Astrocyte of the spinal cord (primary cell): ENCODE results near the gene ECE2.

Experiments
- DNase-seq: peaks from one replicate; pipeline ENCODE4 v3.0.0; 2011; ENCODE audit warnings: low read depth, low spot score
- H3K4me3 ChIP-seq: 2 replicates; pipeline ENCODE4 v1.5.1; 2011; ENCODE audit warnings: low read depth, mild to moderate bottlenecking, low read length, moderate library complexity
- in situ Hi-C: cut with HindIII; loops from 2 replicates; pipeline ENCODE4 v1.10.0; 2017; ENCODE audit warnings: low sequenced_read_pairs
- TF ChIP-seq, protein P1 (sequence below): IDR thresholded peaks from 2 replicates; pipeline ENCODE4 v1.5.1; 2012; ENCODE audit warnings: low read depth, mild to moderate bottlenecking, low read length, inconsistent platforms

ECE2 gene

DNA sequence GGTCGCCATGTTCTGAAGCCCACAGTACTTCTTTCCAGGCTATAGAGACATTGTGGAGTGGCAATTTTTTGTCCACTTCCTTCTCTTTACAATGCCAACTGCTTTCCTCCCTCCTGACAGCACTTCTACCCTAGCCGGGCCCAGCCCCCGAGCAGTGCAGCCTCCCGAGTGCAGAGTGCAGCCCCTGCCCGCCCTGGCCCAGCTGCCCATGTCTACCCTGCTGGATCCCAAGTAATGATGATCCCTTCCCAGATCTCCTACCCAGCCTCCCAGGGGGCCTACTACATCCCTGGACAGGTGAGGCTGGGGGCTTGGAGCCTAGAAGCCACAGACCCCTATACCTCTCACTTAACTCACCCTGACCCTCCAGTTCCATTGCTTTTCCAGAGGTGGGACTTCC is 41.4 kb downstream of the ECE2 start:
- in situ Hi-C loops, result no loop called here
- peak overlapping the region; percentile 95 for H3K4me3 ChIP-seq
- no peak for DNase-seq
- TF ChIP-seq, protein P1, sequence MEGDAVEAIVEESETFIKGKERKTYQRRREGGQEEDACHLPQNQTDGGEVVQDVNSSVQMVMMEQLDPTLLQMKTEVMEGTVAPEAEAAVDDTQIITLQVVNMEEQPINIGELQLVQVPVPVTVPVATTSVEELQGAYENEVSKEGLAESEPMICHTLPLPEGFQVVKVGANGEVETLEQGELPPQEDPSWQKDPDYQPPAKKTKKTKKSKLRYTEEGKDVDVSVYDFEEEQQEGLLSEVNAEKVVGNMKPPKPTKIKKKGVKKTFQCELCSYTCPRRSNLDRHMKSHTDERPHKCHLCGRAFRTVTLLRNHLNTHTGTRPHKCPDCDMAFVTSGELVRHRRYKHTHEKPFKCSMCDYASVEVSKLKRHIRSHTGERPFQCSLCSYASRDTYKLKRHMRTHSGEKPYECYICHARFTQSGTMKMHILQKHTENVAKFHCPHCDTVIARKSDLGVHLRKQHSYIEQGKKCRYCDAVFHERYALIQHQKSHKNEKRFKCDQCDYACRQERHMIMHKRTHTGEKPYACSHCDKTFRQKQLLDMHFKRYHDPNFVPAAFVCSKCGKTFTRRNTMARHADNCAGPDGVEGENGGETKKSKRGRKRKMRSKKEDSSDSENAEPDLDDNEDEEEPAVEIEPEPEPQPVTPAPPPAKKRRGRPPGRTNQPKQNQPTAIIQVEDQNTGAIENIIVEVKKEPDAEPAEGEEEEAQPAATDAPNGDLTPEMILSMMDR, result no peak

DNA sequence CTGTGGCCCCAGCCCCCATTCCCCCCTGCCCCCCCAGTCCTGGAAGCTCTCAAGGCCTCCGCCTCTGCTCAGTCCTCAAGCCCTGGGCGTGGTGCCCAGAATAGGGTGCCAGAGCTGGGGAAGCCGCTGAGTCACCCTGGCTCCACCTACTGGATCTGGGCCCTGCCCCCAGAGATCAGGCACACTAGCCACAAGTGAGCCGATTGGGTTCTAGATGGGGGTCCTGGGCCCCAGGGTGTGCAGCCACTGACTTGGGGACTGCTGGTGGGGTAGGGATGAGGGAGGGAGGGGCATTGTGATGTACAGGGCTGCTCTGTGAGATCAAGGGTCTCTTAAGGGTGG is 44.3 kb downstream of the ECE2 start:
- DNase-seq, result peak; percentile 97
- no peak overlapping the region for H3K4me3 ChIP-seq
- TF ChIP-seq, protein P1, result no peak
- in situ Hi-C loops, result no loop called here

DNA sequence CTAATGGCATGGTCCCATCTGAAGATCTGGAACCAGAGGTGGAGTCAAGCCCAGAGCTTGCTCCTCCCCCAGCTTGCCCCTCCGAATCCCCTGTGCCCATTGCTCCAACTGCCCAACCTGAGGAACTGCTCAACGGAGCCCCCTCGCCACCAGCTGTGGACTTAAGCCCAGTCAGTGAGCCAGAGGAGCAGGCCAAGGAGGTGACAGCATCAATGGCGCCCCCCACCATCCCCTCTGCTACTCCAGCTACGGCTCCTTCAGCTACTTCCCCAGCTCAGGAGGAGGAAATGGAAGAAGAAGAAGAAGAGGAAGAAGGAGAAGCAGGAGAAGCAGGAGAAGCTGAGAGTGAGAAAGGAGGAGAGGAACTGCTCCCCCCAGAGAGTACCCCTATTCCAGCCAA is 45.8 kb downstream of the ECE2 start:
- H3K4me3 ChIP-seq, result no peak overlapping the region
- in situ Hi-C loops, result no loop called here
- TF ChIP-seq, protein P1, result no peak
- no peak for DNase-seq

DNA sequence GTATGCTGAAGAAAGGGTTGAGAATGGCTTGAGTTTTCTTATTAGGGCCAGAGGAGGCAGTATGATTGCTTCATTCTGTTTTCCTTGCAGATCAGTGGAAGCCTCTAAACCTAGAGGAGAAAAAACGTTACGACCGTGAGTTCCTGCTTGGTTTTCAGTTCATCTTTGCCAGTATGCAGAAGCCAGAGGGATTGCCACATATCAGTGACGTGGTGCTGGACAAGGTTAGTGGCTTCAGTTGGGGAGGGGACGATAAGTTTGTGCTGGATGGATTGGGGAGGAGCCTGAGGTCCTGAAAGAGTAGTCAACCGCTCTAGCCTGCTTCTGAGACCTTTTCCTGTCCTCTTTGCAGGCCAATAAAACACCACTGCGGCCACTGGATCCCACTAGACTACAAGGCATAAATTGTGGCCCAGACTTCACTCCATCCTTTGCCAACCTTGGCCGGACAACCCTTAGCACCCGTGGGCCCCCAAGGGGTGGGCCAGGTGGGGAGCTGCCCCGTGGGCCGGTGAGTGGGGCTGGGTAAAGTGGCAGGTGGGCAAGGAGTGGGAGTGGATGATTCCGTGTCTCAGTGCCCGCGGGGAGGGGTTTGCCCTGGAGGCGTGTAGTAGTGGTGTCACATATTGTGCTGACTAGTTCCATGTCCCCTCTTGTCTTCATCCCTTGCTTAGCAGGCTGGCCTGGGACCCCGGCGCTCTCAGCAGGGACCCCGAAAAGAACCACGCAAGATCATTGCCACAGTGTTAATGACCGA is 47.1 kb downstream of the ECE2 start:
- no peak overlapping the region for H3K4me3 ChIP-seq
- no peak for DNase-seq
- in situ Hi-C loops, result no loop called here
- TF ChIP-seq, protein P1, result no peak

DNA sequence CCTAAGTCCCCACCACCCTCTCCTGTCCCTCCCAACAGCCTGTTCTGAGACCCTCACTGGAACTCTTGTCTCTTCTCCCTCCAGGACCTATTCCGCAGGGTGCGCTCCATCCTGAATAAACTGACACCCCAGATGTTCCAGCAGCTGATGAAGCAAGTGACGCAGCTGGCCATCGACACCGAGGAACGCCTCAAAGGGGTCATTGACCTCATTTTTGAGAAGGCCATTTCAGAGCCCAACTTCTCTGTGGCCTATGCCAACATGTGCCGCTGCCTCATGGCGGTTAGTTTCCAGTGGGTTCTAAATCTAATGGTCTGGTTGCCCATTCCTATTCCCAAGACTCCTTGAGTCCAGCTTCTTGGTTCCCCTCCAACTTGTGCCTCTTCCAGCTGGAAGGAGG is 47.9 kb downstream of the ECE2 start:
- DNase-seq, result no peak
- H3K4me3 ChIP-seq, result no peak overlapping the region
- TF ChIP-seq, protein P1, result no peak
- in situ Hi-C loops, result no loop called here

DNA sequence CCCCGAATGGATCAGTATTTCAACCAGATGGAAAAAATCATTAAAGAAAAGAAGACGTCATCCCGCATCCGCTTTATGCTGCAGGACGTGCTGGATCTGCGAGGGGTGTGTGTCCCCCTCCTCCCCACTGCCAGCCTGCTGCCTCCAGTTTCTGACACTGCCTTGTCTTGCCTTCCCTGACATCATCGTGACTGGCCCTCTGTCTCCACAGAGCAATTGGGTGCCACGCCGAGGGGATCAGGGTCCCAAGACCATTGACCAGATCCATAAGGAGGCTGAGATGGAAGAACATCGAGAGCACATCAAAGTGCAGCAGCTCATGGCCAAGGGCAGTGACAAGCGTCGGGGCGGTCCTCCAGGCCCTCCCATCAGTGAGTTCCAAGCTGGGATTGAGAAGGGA is 49.4 kb downstream of the ECE2 start:
- DNase-seq, result no peak
- in situ Hi-C loops, result no loop called here
- no peak overlapping the region for H3K4me3 ChIP-seq
- TF ChIP-seq, protein P1, result no peak
